ENCODE data around the gene TUT7. TPM values are rescaled to one million over a fixed set of nuclear protein-coding genes. Genes with fewer than 3 reads are reported as not detected.

The TUT7 gene
- total and polyA plus RNA-seq, 2 experiments from 2014 or later = 16.5 to 18.8 TPM

DNA sequence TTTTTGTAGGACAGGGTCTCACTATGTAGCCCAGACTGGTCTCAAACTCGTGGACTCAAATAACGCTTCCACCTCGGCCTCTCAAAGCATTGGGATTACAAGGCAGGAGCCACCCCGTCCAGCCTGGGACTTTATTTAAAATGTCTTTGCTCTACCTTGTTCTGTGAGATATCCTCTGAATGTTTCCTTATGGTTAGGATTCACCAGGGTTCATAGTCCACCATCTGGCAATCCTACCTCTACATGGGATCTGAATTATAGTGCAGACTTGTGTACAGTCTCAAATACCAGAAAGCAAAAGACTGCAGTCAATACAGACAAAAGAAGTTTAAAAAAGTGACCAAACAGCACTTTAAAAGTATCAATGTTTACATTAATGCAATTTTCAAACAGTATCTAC, 82.0 kb downstream of the TUT7 start:
- no peaks in the 10 kb centered on the region for H3K27me3 ChIP-seq (replicated peaks; ENCODE audit: insufficient read depth)

GRCh38 chr9:86263876-86264275, 90.3 kb downstream of the TUT7 start:
- no peak overlapping the region for H2AFZ ChIP-seq
- no peak for TF ChIP-seq EZH2 (IDR thresholded peaks at IDR 0.05; ENCODE audit: insufficient read depth, poor library complexity, severe bottlenecking)
- no peak for TF ChIP-seq EZH2phosphoT487 (IDR thresholded peaks at IDR 0.05; ENCODE audit: insufficient read depth, low read depth)
- H3K27me3 ChIP-seq (replicated peaks; ENCODE audit: insufficient read depth) = no peaks in the 10 kb centered on the region
- H4K20me1 ChIP-seq (ENCODE audit: insufficient read depth) = no peaks in the 10 kb centered on the region
- no peak overlapping the region for H3K4me2 ChIP-seq (ENCODE audit: unreplicated experiment)
- no peak overlapping the region for H3K27ac ChIP-seq
- H3F3A ChIP-seq (ENCODE audit: insufficient read depth) = no peaks in the 10 kb centered on the region
- H3K9me3 ChIP-seq (ENCODE audit: low read depth) = no peaks in the 10 kb centered on the region
- no peaks in the 10 kb centered on the region for H3K4me1 ChIP-seq (ENCODE audit: insufficient read depth)
- H3K9ac ChIP-seq = no peak overlapping the region
- no peaks in the 10 kb centered on the region for H3K9me2 ChIP-seq (ENCODE audit: insufficient read depth)
- H3K36me3 ChIP-seq (ENCODE audit: low read depth) = peaks cover 13% of the 10 kb centered on the region; the same call in 1 of the 2 replicates
- H3K79me2 ChIP-seq (ENCODE audit: insufficient read depth) = peaks cover 40% of the 10 kb centered on the region
- no peak for DNase-seq
- 84 to 85% methylated on average over 6 of the region's 6 CpGs for WGBS, 2 experiments (ENCODE audit: low coverage in 1 of 2, low lambda C conversion rate in 2 of 2, missing lambda C conversion rate in 2 of 2)
- in situ Hi-C loops (cut with MboI) = no loop called here
- H3K4me3 ChIP-seq = no peak overlapping the region

More for the DNA sequence above, 82.0 kb downstream of the TUT7 start:
- H3K79me2 ChIP-seq (ENCODE audit: insufficient read depth) = peaks cover 81% of the 10 kb centered on the region
- no peak overlapping the region for H3K4me3 ChIP-seq
- no peak for TF ChIP-seq EZH2 (IDR thresholded peaks at IDR 0.05; ENCODE audit: insufficient read depth, poor library complexity, severe bottlenecking)
- TF ChIP-seq EZH2phosphoT487 (IDR thresholded peaks at IDR 0.05; ENCODE audit: insufficient read depth, low read depth) = no peak
- peaks cover 21% of the 10 kb centered on the region for H3K36me3 ChIP-seq (ENCODE audit: low read depth)
- no peaks in the 10 kb centered on the region for H3K9me2 ChIP-seq (ENCODE audit: insufficient read depth)
- no peak overlapping the region for H3K9ac ChIP-seq
- H3F3A ChIP-seq (ENCODE audit: insufficient read depth) = no peaks in the 10 kb centered on the region
- no peaks in the 10 kb centered on the region for H3K4me1 ChIP-seq (ENCODE audit: insufficient read depth)
- no peak overlapping the region for H2AFZ ChIP-seq
- in situ Hi-C loops (cut with MboI) = no loop called here
- H3K27ac ChIP-seq = no peak overlapping the region
- H3K4me2 ChIP-seq (ENCODE audit: unreplicated experiment) = no peak overlapping the region
- WGBS, 2 experiments (ENCODE audit: low coverage in 1 of 2, low lambda C conversion rate in 2 of 2, missing lambda C conversion rate in 2 of 2) = 97 to 98% methylated on average over 4 of the region's 4 CpGs
- no peak for DNase-seq
- H4K20me1 ChIP-seq (ENCODE audit: insufficient read depth) = no peaks in the 10 kb centered on the region
- H3K9me3 ChIP-seq (ENCODE audit: low read depth) = no peaks in the 10 kb centered on the region

DNA sequence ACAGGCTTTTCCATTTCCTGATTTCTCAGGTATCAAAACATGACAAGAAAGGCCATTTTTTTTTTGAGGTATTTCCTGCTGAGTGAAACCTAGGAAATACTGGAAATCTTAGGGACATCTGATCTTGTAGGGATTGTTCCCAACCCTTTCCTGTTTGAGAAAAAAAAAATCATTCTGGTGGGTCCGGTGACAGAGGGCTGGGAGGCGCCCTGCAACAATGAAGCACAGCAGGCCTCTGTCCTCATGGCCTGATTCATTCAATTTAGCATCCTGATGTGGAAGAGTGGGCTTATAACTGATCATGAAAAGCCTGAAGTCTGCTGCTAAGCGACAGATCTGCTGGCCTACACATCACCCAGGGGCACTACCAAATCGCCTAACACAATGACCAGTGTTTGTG, 91.7 kb downstream of the TUT7 start:
- H3K27me3 ChIP-seq (replicated peaks; ENCODE audit: insufficient read depth) = no peaks in the 10 kb centered on the region
- H3K79me2 ChIP-seq (ENCODE audit: insufficient read depth) = peaks cover 26% of the 10 kb centered on the region
- no peaks in the 10 kb centered on the region for H3K9me2 ChIP-seq (ENCODE audit: insufficient read depth)
- no peak overlapping the region for H3K4me2 ChIP-seq (ENCODE audit: unreplicated experiment)
- H3K9ac ChIP-seq = no peak overlapping the region
- no peaks in the 10 kb centered on the region for H3K9me3 ChIP-seq (ENCODE audit: low read depth)
- 78 to 81% methylated on average over 4 of the region's 4 CpGs for whole genome bisulfite sequencing, 2 experiments (ENCODE audit: low coverage in 1 of 2, low lambda C conversion rate in 2 of 2, missing lambda C conversion rate in 2 of 2)
- H3F3A ChIP-seq (ENCODE audit: insufficient read depth) = no peaks in the 10 kb centered on the region
- H2AFZ ChIP-seq = no peak overlapping the region
- no peaks in the 10 kb centered on the region for H4K20me1 ChIP-seq (ENCODE audit: insufficient read depth)
- no peak overlapping the region for H3K27ac ChIP-seq
- H3K36me3 ChIP-seq (ENCODE audit: low read depth) = peaks cover 10% of the 10 kb centered on the region; the same call in 1 of the 2 replicates
- in situ Hi-C loops (cut with MboI) = no loop called here
- H3K4me3 ChIP-seq = no peak overlapping the region
- no peak for DNase-seq
- no peak for TF ChIP-seq EZH2phosphoT487 (IDR thresholded peaks at IDR 0.05; ENCODE audit: insufficient read depth, low read depth)
- no peak for TF ChIP-seq EZH2 (IDR thresholded peaks at IDR 0.05; ENCODE audit: insufficient read depth, poor library complexity, severe bottlenecking)
- H3K4me1 ChIP-seq (ENCODE audit: insufficient read depth) = no peaks in the 10 kb centered on the region

DNA sequence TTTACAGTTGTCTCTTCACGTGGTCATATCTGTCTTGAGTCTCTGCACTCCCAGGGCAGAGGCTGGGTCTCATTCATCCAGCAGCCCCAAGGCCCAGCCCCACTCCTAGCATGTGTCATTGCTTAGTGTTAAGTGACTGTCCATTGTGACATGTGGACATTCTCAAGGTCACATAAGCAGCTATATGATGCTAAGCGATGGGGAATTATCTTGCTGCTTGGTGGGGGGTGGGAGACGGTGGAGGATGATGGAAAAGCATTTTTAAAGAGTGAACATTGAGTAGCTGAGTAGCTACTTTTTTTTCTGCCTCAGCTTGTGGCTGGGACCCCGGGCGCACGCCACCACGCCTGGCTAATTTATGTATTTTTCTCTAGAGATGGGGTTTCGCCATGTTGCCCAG, 94.7 kb downstream of the TUT7 start, which contains the start of gene C9orf153:
Gene C9orf153, minus strand, starts transcription at position 101 of the 400 bp plus-strand sequence. CDS start 30,054 bp downstream, outside the sequence.
- Histone ChIP-seq H3K79me2 (ENCODE audit: insufficient read depth) (no peaks in the 10 kb centered on the region), H3K9me2 (ENCODE audit: insufficient read depth) (no peaks in the 10 kb centered on the region), H3F3A (ENCODE audit: insufficient read depth) (no peaks in the 10 kb centered on the region), H3K9me3 (ENCODE audit: low read depth) (no peaks in the 10 kb centered on the region), H3K27me3 (replicated peaks; ENCODE audit: insufficient read depth) (no peaks in the 10 kb centered on the region), H3K9ac (no peak within 1 kb of the TSS), H2AFZ (no peak within 1 kb of the TSS), H4K20me1 (ENCODE audit: insufficient read depth) (no peaks in the 10 kb centered on the region), H3K4me3 (no peak within 1 kb of the TSS), H3K4me2 (ENCODE audit: unreplicated experiment) (no peak within 1 kb of the TSS), H3K4me1 (ENCODE audit: insufficient read depth) (no peaks in the 10 kb centered on the region), H3K36me3 (ENCODE audit: low read depth) (peaks cover 10% of the 10 kb centered on the region; the same call in 1 of the 2 replicates), H3K27ac (no peak within 1 kb of the TSS)
- 84 to 89% methylated on average over 8 of the region's 8 CpGs for WGBS, 2 experiments (ENCODE audit: low coverage in 1 of 2, low lambda C conversion rate in 2 of 2, missing lambda C conversion rate in 2 of 2)
- no peak for DNase-seq
- TF ChIP-seq EZH2phosphoT487 (IDR thresholded peaks at IDR 0.05; ENCODE audit: insufficient read depth, low read depth) = no peak
- no peak for TF ChIP-seq EZH2 (IDR thresholded peaks at IDR 0.05; ENCODE audit: insufficient read depth, poor library complexity, severe bottlenecking)
- in situ Hi-C loops (cut with MboI) = no loop called here

GRCh38 chr9:86257391-86257790, 96.8 kb downstream of the TUT7 start:
- no peaks in the 10 kb centered on the region for H3K9me3 ChIP-seq (ENCODE audit: low read depth)
- no peak for DNase-seq

More at GRCh38 chr9:86257391-86257790, 96.8 kb downstream of the TUT7 start:
- no peaks in the 10 kb centered on the region for H3K4me1 ChIP-seq (ENCODE audit: insufficient read depth)
- in situ Hi-C loops (cut with MboI) = no loop called here
- no peaks in the 10 kb centered on the region for H3K79me2 ChIP-seq (ENCODE audit: insufficient read depth)
- no peak for TF ChIP-seq EZH2 (IDR thresholded peaks at IDR 0.05; ENCODE audit: insufficient read depth, poor library complexity, severe bottlenecking)
- TF ChIP-seq EZH2phosphoT487 (IDR thresholded peaks at IDR 0.05; ENCODE audit: insufficient read depth, low read depth) = no peak
- H2AFZ ChIP-seq = no peak overlapping the region
- H3K9ac ChIP-seq = no peak overlapping the region
- no peaks in the 10 kb centered on the region for H3F3A ChIP-seq (ENCODE audit: insufficient read depth)
- WGBS, 2 experiments (ENCODE audit: low coverage in 1 of 2, low lambda C conversion rate in 2 of 2, missing lambda C conversion rate in 2 of 2) = 72 to 78% methylated on average over 2 of the region's 2 CpGs
- no peaks in the 10 kb centered on the region for H3K9me2 ChIP-seq (ENCODE audit: insufficient read depth)
- H3K4me2 ChIP-seq (ENCODE audit: unreplicated experiment) = no peak overlapping the region
- no peak overlapping the region for H3K27ac ChIP-seq
- H3K4me3 ChIP-seq = no peak overlapping the region
- H4K20me1 ChIP-seq (ENCODE audit: insufficient read depth) = no peaks in the 10 kb centered on the region
- no peaks in the 10 kb centered on the region for H3K27me3 ChIP-seq (replicated peaks; ENCODE audit: insufficient read depth)
- no peaks in the 10 kb centered on the region for H3K36me3 ChIP-seq (ENCODE audit: low read depth)
